SHP77 (cell line): ENCODE measurements around the gene NNT.
"Not testable (repeated sequence)": the region's sequence is repeated elsewhere in the genome, so short reads cannot be mapped to it uniquely, and the experiment has no call there.

Experiments
- DNase-seq, 2 experiments: peaks; one replicate each; lab custom pipeline; 2025; lab: John Stamatoyannopoulos, UW

NNT gene

GRCh38 chr5:43667379-43667778 is 64.4 kb downstream of the NNT start:
- not testable (repeated sequence) for DNase-seq

- no peak for DNase-seq
Measured at GRCh38 chr5:43674536-43674935, 71.6 kb downstream of the NNT start.

GRCh38 chr5:43675357-43675756 is 72.4 kb downstream of the NNT start:
- no peak for DNase-seq

GRCh38 chr5:43676083-43676840 is 73.3 kb downstream of the NNT start:
- DNase-seq, result no peak

- no peak for DNase-seq
Measured at GRCh38 chr5:43677253-43677652, 74.3 kb downstream of the NNT start.

DNA sequence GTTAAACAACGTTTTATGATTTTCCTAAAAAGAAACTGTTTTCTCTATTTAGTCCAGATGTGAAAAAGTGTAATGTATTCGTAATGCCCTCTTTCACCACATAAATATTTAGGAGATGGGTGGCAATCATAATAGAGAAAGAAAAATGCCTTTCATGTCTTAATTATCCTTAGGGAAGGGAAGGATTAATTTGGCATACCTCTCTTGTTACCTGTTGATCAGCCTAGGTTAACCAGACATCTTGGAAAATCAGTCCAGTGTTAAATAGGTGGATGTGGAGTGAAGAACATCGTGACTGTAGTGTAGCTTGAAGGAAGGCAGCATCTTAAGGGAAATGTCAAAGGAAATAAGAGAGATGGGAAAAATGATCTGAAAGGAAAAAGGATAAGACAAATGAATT is 76.2 kb downstream of the NNT start:
- no peak for DNase-seq

DNA sequence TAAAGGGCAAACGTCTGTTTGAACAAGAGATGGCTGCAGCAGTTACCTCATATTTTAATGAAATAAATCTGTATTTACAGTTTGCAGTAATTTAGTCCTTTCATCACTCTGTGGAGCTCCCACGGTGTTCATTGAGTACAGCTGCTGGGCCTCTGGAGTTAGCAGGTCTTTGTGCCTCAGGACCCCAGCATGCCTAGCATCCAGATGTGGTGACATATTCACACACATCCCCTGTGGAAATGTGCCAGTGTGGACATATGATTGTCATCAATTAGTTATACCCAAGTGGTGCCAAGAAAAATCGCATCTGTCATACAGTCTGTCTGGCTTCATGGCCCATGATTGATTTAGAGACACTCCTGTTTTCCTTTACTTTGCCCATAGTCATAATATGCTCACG is 77.3 kb downstream of the NNT start:
- no peak for DNase-seq

GRCh38 chr5:43683884-43684471 is 81.0 kb downstream of the NNT start:
- DNase-seq, result no peak

- DNase-seq, result no peak
Measured at GRCh38 chr5:43685252-43685950, 82.4 kb downstream of the NNT start.

GRCh38 chr5:43687275-43687674 is 84.3 kb downstream of the NNT start:
- DNase-seq, result no peak

DNA sequence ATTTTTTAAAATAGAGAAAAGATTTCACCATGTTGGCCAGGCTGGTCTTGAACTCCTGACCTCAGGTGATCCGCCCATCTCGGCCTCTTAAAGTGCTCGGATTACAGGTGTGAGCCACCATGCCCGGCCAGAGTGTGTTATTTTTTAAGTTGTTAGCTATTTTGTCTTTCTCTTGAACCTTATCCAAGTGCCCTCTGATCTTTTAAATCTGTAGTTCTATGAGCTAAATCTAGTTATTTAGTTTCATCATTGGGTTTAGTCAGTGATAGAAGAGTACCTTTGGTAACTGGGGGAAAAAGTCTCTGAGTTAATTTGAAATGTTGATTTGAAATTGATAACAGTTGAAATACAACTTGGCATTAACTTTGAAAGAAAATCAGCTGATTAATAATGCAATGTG is 88.3 kb downstream of the NNT start:
- no peak for DNase-seq

DNA sequence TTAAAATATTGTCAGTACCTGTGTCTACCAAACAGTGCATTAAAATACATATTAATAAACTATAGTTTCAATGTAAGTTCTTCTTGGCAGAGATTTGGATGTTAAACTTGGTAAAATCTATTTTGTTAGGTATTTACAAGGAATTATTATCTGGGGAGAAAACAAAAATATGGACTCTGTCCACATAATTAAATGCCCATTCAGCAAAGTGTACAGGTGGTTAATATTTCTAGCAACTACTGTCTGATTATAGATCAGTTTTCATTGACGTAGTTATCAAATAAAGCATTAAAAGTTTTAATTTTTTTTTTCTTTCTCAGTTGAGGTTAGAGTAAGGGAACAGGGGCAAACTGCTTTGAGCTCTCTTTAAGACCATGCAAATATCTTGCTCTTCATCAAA is 88.9 kb downstream of the NNT start:
- no peak for DNase-seq

GRCh38 chr5:43693411-43693810 is 90.4 kb downstream of the NNT start:
- DNase-seq, result no peak

DNA sequence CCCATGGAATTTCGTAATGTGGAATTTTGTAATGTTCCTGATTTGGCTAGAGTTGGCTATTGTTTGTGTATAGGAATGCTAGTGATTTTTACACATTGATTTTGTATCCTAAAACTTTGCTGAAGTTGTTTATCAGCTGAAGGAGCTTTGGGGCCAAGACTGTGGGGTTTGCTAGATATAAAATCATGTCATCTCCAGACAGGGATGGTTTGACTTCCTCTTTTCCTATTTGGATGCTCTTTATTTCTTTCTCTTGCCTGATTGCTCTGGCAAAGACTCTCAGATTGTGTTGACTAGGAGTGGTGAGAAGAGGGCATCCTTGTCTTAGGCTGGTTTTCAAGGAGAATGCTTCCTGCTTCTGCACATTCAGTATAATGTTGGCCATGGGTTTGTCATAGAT is 91.0 kb downstream of the NNT start:
- no peak for DNase-seq

DNA sequence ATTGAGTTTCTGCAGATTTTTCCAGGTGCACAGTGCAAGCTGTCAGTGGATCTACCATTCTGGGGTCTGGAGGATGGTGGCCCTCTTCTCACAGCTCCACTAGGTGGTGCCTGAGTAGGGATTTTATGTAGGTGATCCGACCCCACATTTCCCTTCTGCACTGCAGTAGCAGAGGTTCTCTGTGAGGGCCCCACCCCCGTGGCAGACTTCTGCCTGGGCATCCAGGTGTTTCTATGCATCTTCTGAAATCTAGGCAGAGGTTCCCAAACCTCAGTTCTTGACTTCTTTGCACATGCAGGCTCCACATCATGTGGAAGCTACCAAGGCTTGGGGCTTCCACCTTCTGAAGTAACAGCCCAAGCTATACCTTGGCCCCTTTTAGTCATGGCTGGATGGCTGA is 93.5 kb downstream of the NNT start:
- not testable (repeated sequence) for DNase-seq

DNA sequence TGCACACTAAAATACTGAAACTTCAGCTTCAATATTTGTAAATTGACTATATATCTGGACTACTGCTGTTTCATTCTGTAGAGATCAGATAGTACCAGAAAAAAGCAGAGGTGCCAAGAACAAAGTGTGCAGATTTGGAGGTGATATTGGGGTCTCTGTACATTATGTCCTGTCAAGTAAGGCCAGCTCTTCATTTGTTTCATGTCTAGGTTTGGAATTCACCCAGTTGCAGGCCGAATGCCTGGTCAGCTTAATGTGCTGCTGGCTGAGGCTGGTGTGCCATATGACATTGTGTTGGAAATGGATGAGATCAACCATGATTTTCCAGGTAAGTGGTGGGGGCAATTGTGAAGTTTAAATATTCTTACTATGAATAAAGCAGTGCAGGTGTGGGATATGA is 96.9 kb downstream of the NNT start:
- no peak for DNase-seq

- no peak for DNase-seq
Measured at GRCh38 chr5:43700601-43701000, 97.6 kb downstream of the NNT start.

DNA sequence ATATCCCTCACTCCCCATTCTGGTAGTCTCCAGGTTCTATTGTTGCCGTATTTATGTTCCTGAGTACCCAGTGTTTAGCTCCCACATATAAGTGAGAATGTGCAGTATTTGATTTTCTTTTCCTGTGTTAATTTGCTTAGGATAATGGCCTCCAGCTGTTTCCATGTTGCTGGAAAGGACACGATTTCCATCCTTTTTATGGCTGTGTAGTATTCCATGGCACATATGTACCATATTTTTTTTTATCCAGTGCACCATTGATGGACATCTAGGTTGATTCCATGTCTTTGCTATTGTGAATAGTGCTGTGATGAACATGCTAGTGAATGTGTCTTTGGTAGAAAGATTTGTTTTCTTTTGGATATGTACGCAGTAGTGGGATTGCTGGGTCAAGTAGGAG is 98.2 kb downstream of the NNT start:
- no peak for DNase-seq

DNA sequence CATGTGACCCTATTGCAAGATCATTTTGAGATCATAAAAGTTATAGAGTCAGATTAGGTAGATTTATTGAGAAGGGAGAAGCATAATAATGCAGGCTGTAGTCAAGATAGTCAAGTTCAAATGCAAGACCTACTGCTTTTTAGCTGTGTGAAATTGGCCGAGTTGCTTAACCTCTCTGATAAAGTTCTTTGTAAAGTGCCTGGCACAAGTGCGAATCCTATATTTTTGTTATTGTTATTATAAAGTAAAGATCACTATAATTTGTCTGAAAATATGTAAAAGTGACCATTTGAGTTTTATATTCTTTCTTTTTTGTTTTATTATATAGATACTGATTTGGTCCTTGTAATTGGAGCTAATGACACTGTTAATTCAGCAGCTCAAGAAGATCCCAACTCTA is 99.3 kb downstream of the NNT start:
- no peak for DNase-seq

DNA sequence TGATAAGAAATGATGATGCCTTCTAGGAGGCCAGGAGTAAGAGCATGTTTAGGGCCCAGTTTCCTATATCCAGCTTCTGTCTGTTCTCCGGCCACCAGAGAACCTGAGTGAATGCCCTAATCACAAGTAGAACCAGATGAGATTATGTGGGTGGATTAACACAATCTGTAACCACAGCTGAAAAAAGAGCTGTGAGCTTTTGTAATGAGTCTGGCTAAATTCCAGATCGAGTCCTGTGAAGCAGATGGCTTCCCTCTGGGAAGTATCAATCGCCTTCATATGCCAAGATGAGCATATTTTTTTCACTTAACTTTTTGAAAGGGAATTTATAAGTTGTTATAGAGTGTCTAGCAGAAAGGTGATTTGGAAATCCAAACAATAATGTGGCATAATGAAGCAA is 99.8 kb downstream of the NNT start:
- DNase-seq, result no peak

- no peak for DNase-seq
Measured at GRCh38 chr5:43704243-43704642, 101.3 kb downstream of the NNT start.

- not testable (repeated sequence) for DNase-seq
Measured at GRCh38 chr5:43706576-43706975, 103.6 kb downstream of the NNT start.

GRCh38 chr5:43711496-43711895 is 108.5 kb downstream of the NNT start:
- no peak for DNase-seq
